NOMO-1 treated with dmso at 0.1 percent for 144 hours (cell line): Measurements from ENCODE around the gene SH3PXD2A.

Experiments used
- DNase-seq: peaks from one replicate; lab custom pipeline; 2025; ENCODE audit not compliant: unreplicated experiment; lab: John Stamatoyannopoulos, UW

The SH3PXD2A gene

GRCh38 chr10:103855424-103855823 is at the start of gene SH3PXD2A:
SH3PXD2A (minus strand) TSS chr10:103855576; CDS start chr10:103855266, 310 bp downstream.
- DNase-seq = no peak

GRCh38 chr10:103901299-103901698 is 45.9 kb upstream of the SH3PXD2A start:
- DNase-seq = no peak

DNA sequence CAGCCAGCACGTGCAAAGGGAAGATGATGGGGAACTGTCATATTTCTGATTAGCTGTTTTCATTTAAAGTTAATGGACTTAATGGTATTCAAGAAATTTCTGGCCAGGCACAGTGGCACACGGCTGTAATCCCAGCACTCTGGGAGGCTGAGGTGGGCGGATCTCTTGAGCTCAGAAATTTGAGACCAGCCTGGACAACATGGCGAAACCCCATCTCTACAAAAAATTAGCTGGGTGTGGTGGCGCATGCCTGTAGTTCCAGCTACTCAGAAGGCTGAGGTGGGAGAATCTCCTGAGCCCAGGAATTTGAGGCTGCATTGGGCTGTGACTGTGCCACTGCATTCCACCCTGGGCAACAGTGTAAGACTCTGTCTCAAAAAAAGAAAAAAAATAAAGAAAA is 43.9 kb upstream of the SH3PXD2A start:
- no peak for DNase-seq

DNA sequence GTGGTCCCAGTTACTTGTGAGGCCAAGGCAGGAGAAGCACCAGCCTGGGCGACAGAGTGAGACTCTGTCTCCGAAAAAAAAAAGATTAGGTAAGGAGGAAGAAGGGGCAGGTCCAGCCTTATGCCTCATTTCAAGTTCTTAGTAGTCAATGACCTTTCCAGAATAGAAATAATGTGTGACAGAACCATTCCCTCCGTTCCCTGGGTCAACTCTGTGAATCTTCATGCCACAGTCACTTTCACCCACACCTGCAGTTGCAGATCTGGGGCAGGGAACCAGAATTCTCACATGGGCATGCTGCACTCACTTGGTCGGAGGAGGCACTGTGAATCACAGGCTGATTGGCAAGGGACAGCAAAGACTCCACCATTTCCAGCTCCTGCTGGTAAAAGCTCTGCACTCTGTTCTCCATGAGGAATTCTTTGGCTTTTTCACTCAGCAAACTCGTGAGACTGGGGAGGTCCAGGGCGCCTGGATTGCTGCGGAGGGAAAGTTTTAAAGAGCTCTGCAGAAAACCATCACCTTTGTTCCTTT is 41.9 kb upstream of the SH3PXD2A start:
- no peak for DNase-seq

DNA sequence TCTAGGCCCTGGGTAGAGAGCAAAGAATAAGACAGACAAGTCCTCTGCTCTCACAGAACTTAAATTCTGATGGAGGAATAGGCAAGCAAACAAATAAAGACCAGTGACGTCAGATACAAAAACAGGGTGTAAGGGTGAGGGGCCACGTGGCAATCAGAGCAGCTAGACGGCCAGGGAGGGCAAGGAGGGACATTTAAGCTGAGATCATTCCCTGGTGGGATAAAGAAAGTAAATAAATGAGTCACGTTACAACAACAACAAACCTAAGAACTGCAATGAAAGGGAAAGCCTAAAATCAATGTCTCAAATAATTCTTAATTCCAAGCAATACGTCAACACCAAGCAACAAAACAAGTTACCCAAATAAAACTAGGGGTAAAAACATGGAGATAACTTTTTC is 40.8 kb upstream of the SH3PXD2A start:
- no peak for DNase-seq

DNA sequence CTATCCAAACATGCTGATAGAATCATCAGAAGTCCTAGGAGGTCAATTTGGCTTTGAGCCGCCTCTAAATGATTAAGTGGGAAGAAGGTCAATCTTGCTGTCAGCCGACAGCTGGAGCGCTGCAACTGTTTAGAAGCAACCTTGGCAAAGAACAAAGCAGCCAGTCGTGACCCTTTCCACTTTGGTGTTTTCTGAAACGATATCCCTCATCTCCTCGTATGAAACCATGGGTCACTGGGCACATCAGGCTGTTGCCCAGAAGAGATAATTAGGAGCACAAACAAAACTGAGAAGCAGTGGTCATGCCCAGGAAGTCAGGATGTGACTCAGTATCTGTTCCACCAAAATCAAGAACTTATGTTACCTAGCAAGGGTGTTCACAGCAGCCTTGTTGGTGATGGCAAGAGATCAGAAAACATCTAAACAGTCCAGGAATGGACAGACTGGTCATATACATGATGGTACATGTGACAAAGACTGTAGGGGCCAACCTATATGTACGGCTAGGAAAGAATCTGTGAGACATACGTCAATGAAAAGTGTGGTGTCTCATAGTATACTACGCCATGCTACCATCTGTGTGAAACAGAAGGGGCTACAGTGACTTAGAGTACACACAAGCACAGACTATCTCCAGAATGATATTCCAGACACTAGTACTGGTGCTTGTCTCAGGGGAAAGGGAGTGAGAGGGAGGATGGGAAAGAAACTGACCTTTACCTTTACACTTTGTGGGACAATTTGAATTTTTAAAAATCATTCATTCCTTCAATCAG is 40.2 kb upstream of the SH3PXD2A start:
- no peak for DNase-seq

DNA sequence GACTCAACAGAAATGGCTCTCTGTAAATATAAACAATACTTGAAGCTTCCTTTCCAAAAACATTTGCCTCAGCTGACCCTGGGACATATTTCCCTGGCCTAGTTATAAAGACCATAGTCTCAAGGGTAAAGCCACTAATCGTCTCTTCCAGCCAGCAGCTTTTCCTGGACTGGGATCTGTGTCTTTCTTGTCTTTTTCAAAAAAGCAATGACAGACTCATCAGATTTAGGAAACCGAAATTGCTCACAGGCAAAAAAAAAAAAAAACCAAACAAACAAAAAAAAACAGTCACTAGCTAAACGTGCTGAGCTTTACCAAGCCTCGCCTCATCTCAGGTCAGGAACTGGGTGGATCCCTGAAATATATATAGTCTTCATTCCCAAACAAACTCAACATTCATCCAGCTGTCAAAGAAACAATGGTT is 39.1 kb upstream of the SH3PXD2A start:
- DNase-seq = no peak

DNA sequence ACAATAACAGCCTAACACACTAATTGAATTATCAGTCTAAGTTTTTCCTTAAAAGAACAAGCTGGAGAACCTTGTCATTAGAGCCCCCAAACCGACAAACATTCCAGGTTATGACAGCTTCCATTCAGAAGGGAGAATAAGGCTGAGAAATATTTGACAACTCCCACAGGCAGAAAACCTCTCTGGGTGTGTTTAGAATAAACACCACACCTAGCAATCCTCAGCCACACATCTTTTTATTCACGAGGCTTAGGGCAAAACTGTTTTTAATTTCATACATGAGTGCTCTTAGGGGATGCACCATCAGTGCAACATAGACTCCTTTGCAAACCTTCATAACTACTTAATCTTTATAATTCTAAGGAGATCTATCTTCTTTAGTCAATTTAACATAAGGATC is 38.4 kb upstream of the SH3PXD2A start:
- no peak for DNase-seq

DNA sequence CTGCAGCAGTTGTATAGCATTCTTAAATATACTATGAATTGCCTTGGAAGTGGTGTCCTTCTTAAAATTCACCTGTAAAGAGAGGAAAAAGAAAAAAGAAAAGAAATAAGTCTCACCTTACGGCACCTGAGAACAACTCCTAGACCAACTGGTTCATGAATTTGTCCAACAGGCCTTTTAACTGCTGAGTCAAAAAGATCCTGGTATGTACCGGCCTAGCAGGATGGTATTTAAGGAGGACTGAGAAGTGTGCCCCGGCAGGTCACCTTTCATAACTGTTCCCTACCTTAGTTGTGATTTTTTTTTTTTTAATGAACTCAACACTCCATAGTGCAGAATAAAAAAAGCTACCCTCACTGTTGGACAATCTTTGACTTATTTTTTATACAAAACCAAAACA is 36.8 kb upstream of the SH3PXD2A start:
- DNase-seq = no peak

DNA sequence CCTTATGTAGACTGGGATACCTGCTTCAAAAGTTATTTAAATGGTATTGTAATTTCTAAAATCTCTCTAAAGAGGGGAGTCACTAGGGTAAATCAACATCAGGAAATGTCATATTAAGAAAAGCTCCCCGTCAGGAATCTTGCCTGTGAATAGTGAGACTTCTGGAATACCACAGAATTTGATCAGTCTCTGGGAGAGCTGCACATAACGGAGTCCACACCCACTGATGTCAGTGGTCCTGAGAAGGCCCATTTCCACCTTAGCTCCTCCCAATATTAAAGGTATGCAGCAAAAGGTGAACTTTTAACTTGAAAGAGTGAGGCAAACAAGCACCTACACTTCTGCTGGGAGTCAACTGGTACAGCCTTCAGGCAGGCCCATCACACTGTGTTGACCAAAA is 35.3 kb upstream of the SH3PXD2A start:
- DNase-seq = no peak

DNA sequence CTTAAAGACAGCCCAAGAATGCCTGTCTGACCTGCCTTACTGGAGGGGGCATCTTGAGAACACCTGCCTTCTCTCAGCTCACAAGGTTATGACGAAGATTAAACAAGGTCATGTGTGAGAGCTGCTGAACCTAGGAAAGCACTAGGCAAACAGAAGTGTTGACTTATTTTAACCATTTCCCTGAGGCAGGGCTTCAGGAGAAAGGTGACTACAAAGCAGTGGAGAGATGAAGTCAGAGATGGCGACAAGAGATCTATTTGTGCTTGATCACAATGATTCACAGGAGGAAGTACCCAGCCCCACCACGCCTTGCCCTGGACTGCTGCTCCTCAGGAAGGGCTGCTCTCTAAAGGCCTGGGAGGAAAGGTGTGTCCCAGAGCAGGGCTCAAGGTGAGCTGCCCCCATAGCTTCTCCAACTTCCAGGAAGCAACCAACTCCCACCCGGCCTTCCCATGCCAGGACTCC is 34.9 kb upstream of the SH3PXD2A start:
- DNase-seq = no peak

DNA sequence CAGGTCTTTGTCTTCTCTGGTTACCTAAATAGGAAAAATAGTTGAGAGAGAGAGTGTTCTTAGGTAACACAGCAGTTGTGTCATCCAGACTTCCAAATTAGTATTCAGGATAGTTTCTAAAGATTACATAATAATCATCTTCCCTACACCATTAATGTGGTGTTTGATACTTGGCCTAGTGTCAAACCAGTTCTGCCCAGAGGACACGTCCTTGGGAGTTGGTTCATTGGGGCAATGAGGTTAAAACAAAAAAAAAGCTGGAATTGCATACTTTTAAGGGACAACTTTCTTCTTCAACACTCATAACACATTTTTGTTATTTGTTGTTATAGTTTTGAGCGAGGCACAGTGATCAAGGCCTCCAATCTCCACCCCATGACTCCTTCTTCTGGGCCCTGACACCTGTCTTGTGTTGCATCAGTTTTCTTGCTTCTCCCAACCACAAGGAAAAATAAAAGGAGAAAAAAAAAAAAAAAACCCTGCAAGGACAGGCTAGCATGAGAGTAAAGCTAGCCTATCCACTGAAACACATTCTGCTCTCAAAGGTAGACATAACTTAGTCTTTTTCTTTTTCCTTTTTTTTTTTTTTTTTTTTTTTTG is 33.8 kb upstream of the SH3PXD2A start:
- no peak for DNase-seq

DNA sequence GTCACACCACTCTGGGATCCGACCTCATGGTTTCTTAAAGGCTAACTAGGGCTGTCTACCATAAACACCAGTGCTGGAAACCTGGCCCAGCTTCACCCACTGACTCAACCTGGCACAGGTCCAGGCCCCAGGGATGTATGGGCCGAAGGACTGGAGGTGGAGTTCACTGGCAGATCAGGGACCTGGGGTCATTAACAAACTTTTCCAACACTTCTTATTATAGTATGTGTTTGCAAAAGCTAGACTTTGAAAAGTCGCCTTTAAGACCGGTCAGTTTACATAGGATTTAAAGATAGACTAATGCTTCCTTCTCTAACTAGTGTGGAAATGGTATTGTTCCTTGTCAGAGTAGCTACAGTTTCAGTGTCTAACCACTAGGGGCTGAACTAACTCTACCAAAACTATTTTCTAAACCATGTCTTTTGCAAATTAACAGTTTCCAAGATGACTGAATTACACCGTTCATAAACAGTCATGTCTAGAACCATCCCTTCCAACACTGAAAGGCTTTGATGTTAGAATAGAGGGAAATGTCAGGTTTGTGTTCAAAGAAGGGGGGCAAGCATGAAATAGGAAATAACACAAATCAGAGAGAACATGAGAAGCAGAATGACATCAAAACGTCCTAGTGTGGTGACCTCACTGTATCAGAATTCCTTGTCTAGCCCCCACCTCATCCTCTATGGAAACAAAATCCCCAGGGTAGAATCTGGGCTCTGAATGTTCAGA is 32.9 kb upstream of the SH3PXD2A start:
- DNase-seq = no peak

- no peak for DNase-seq
Measured at GRCh38 chr10:103885617-103886016, 30.2 kb upstream of the SH3PXD2A start.

- no peak for DNase-seq
Measured at GRCh38 chr10:103884681-103885139, 29.3 kb upstream of the SH3PXD2A start.

- no peak for DNase-seq
Measured at GRCh38 chr10:103882285-103883007, 27.1 kb upstream of the SH3PXD2A start.

DNA sequence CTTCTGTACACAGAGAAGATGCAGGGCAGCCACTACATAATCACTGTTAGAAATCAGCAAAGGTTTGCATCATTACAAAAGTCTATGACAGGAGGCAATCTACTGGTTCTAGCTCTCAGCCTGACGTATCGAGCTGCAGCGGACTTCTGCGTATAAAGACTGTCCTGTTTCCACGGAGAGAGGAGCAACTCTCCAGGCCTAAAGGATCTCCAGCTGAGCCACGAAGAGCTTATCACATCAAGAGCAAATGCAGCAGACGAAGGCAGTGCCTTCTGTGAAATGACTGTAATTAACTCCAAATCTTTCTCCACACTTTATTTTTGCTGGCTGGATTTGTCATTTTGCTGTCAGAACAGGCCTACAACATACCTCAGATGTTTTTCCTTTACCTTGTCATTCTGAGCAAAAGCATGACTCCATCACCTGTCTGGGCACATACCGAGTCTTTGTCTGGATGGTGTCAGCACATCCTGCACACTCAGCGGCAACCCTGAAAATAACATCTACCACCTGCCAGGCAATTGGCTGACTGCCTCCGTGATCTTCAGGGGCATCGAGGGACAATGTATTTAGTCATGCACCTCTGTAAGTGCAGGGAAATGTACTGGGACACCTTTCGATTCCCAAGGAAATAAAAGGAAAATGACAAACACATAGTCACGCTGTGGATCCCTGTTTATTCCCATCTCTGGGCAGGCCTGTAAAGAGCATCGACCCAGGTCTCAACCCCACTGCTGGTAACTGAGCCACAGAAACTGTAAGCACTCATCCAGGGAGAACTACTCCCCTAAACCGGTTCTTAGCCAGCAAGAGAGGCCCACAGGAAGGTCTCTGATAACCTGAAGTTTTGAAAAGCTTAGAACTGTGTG is 26.3 kb upstream of the SH3PXD2A start:
- DNase-seq = no peak

DNA sequence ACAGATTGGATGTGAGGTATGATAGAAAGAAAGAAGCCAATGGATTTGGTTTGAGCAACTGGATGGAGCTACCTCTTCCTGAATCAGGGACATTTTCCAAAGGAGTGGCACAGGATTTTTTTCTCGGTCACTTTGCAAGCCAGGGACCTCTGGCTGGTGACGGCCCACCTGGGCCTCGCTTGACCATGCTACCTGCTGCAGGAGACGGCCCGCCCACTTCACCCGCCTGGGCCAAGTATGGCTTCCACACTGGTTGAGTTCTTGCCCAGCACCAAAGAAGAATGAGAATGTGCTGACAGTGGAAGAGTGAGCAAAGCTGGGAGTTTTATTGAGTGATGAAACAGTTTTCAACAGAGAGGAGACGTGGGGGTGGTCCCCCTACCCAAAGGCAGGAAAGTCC is 24.5 kb upstream of the SH3PXD2A start:
- DNase-seq = no peak

- no peak for DNase-seq
Measured at GRCh38 chr10:103879409-103879808, 24.0 kb upstream of the SH3PXD2A start.

- no peak for DNase-seq
Measured at GRCh38 chr10:103877861-103878260, 22.5 kb upstream of the SH3PXD2A start.
